ENCODE results near the gene OCSTAMP.

The OCSTAMP gene, protein sequence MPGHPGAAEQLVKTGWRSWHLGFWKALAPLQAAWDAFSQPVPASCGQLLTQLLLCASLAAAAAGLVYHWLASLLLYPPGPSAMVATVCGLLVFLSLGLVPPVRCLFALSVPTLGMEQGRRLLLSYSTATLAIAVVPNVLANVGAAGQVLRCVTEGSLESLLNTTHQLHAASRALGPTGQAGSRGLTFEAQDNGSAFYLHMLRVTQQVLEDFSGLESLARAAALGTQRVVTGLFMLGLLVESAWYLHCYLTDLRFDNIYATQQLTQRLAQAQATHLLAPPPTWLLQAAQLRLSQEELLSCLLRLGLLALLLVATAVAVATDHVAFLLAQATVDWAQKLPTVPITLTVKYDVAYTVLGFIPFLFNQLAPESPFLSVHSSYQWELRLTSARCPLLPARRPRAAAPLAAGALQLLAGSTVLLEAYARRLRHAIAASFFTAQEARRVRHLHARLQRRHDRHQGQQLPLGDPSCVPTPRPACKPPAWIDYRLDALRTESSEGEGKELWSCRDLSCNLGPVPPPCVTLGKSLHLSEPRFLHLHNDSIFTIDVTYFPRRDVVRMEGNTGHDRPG

DNA sequence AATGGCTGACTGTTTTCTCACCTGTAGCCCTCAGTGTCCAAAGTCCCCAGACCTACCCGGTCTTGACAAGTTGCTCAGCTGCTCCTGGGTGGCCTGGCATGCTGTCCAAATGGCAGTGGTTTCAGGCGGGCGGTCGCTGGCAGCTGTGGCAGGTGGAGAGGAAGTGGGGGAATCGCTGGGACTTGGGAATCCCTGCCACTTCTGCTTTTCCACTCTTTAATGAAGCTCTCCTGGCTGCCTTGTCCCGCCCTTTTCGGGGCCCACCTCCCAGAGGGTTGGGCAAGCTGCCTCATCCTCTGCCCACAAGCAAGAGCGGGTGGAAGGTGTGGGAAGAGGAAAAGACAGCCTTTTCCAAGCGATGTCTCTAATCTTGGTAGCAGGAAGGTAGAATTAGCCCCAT, at the start of gene OCSTAMP:
Gene OCSTAMP (minus strand): TSS at position 194 of the 400 bp plus-strand sequence. CDS start 94 bp downstream, at position 100.
- Histone ChIP-seq H3K9me3 (ENCODE audit: control insufficient read depth in 2 of 2, low read length in 2 of 2) (no peaks in the 10 kb centered on the region), H3K27me3 (ENCODE audit: control insufficient read depth in 1 of 2, insufficient read depth in 2 of 2, low read length in 2 of 2) (peaks cover 5 to 9% of the 10 kb centered on the region in 2 donors), H3K4me3 (ENCODE audit: low read length in 2 of 2) (no peak within 1 kb of the TSS), H3K36me3 (ENCODE audit: control insufficient read depth in 2 of 2, insufficient read depth in 2 of 2, low read length in 2 of 2) (no peaks in the 10 kb centered on the region), H3K27ac (ENCODE audit: low read length) (no peak within 1 kb of the TSS), H3K9ac (ENCODE audit: low read length in 2 of 2) (no peak within 1 kb of the TSS), H3K4me1 (ENCODE audit: control insufficient read depth, insufficient read depth, low read length) (peaks cover 3% of the 10 kb centered on the region)

DNA sequence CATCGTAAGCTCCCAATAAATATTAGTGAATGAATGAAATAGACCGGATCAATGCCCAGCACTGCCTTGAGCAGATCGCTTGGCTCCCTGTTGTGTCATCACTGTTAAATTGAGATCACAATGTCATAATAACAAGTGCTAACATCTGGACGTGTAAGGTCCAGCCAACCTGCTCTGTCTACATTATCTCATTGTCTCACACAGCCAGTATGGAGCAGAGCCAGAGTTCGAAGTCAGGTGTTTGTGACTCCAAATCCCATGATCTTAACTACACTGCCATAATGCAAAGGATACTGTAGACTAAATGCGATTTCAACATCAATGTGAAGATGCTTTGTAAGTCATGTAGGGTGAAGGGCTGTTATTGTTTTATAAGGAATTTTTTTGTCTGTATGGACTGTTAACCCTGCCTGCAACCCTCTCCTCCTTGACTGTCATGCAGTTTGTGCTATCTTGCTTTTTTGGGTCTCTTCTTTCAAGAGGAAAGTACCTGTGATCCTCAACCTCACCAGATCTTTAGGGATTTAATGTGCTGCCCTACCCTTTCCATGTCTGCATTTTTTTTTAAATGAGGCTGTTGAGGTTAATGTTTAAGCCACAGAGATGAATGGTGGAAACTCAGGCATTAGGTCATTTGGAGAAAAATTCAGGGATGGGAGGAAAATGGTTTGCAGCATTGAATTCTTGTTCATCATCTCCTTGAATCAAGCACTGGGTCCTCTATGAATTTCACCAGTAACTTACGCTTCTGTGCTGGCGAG, 49.0 kb upstream of the OCSTAMP start:
- Histone ChIP-seq H3K27ac (ENCODE audit: low read length) (no peak overlapping the region), H3K9me3 (ENCODE audit: control insufficient read depth in 2 of 2, low read length in 2 of 2) (no peaks in the 10 kb centered on the region)

DNA sequence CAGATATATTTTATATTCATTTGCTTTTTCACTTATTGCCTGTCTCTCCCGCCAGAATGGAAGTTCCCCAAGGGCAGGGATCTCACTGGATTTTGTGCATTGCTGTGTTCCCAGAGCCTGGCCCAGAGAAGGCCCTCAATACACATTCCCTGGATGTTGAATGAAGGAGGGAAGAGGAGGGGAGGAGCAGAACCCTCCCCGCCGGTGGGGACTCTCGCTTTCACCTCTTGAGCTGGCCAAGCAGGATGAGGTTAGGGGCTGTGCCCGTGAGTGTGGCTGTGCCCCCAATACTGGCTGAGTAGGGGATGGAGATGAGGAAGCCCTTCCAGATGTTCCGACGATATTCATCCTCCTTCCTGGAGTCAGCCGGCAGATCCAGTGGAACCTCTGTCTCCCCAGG, 45.5 kb upstream of the OCSTAMP start:
- Histone ChIP-seq H3K27ac (ENCODE audit: low read length) (no peak overlapping the region), H3K9me3 (ENCODE audit: control insufficient read depth in 2 of 2, low read length in 2 of 2) (no peaks in the 10 kb centered on the region), H3K36me3 (ENCODE audit: control insufficient read depth in 2 of 2, insufficient read depth in 2 of 2, low read length in 2 of 2) (no peaks in the 10 kb centered on the region), H3K9ac (ENCODE audit: low read length in 2 of 2) (no peak overlapping the region), H3K4me1 (ENCODE audit: control insufficient read depth, insufficient read depth, low read length) (no peaks in the 10 kb centered on the region), H3K27me3 (ENCODE audit: control insufficient read depth in 1 of 2, insufficient read depth in 2 of 2, low read length in 2 of 2) (no peaks in the 10 kb centered on the region), H3K4me3 (ENCODE audit: low read length in 2 of 2) (no peak overlapping the region)

More for the DNA sequence above, 49.0 kb upstream of the OCSTAMP start:
- Histone ChIP-seq H3K4me1 (ENCODE audit: control insufficient read depth, insufficient read depth, low read length) (no peaks in the 10 kb centered on the region), H3K27me3 (ENCODE audit: control insufficient read depth in 1 of 2, insufficient read depth in 2 of 2, low read length in 2 of 2) (no peaks in the 10 kb centered on the region), H3K36me3 (ENCODE audit: control insufficient read depth in 2 of 2, insufficient read depth in 2 of 2, low read length in 2 of 2) (no peaks in the 10 kb centered on the region), H3K9ac (ENCODE audit: low read length in 2 of 2) (no peak overlapping the region), H3K4me3 (ENCODE audit: low read length in 2 of 2) (no peak overlapping the region)

DNA sequence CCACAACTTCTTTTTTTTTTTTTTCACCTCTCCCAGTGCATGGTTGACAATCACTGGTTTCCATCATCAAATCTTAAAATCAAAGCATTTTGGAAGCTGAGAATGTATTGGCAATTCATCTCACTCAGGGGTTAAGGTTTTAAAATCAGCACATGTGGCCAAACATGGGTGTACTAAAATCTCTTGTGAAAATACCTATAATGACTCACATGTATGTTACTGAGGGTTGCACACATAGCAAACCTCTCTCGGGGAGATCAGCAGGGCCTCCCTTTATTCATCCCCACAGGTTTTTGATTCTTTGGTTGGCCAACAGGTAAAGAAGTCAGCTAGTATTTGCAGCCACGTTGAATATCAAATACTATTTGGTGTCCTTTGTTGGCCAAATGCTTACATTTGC, 44.3 kb upstream of the OCSTAMP start:
- Histone ChIP-seq H3K9me3 (ENCODE audit: control insufficient read depth in 2 of 2, low read length in 2 of 2) (no peaks in the 10 kb centered on the region), H3K4me3 (ENCODE audit: low read length in 2 of 2) (no peak overlapping the region), H3K27me3 (ENCODE audit: control insufficient read depth in 1 of 2, insufficient read depth in 2 of 2, low read length in 2 of 2) (no peaks in the 10 kb centered on the region), H3K36me3 (ENCODE audit: control insufficient read depth in 2 of 2, insufficient read depth in 2 of 2, low read length in 2 of 2) (no peaks in the 10 kb centered on the region), H3K27ac (ENCODE audit: low read length) (no peak overlapping the region), H3K4me1 (ENCODE audit: control insufficient read depth, insufficient read depth, low read length) (no peaks in the 10 kb centered on the region), H3K9ac (ENCODE audit: low read length in 2 of 2) (no peak overlapping the region)

DNA sequence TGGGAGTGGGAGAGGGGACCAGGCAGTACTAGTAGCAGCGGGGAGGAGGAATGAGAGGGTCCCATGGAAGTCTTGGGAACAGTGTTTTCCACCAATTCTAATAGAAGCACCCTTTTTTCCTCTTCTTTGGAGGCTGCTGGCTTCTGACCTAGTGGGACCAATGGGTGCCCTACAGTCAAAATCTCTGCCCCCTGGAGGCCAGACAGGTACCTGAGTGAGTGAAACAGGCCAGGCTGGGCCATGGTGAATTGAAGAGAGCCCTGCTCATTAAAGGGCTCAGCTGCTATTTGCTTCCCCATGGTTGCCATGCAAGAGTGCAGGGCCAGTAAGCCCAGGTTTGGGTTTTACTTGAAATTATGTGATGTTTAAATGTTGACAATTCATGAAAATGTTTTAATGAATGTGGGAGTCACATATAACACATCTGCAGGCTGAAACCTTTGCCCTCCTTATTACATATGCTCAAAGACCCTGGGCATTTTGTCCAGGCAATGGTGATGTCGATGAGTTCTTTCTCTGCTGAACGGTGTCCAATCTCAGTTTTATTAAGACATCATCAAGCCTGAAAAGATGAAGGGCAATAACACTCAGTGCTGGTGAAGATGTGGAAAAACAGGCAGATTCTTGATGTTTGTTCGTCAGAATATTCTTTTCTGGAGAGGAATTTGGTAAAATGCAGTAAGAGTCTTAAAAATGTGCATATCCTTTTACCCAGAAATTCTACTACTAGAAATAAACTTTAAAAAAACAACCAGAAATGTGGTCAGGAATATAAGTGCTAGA, 42.3 kb upstream of the OCSTAMP start:
- Histone ChIP-seq H3K27me3 (ENCODE audit: control insufficient read depth in 1 of 2, insufficient read depth in 2 of 2, low read length in 2 of 2) (no peaks in the 10 kb centered on the region), H3K27ac (ENCODE audit: low read length) (no peak overlapping the region), H3K36me3 (ENCODE audit: control insufficient read depth in 2 of 2, insufficient read depth in 2 of 2, low read length in 2 of 2) (no peaks in the 10 kb centered on the region), H3K4me3 (ENCODE audit: low read length in 2 of 2) (no peak overlapping the region), H3K9ac (ENCODE audit: low read length in 2 of 2) (no peak overlapping the region), H3K4me1 (ENCODE audit: control insufficient read depth, insufficient read depth, low read length) (no peaks in the 10 kb centered on the region), H3K9me3 (ENCODE audit: control insufficient read depth in 2 of 2, low read length in 2 of 2) (no peaks in the 10 kb centered on the region)

DNA sequence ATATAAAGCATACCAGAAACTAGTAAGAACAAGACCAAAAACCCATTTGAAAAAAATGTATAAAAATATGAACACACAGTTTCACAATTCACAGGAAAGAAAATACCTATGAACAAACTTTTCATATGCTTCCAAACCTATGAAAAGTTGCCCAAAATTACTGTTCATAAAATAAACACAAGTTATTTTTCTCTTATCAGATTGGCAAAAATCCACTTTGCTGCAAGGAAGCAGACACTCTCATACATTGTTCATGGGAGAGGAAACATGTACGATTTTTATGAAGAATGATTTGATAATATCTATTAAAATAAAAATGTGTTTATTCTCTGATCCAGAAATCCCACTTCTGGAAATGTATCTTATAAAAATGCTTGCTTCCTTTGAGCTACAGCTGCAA, 40.0 kb upstream of the OCSTAMP start:
- Histone ChIP-seq H3K4me1 (ENCODE audit: control insufficient read depth, insufficient read depth, low read length) (no peaks in the 10 kb centered on the region), H3K4me3 (ENCODE audit: low read length in 2 of 2) (no peak overlapping the region), H3K9ac (ENCODE audit: low read length in 2 of 2) (no peak overlapping the region), H3K27ac (ENCODE audit: low read length) (no peak overlapping the region), H3K27me3 (ENCODE audit: control insufficient read depth in 1 of 2, insufficient read depth in 2 of 2, low read length in 2 of 2) (no peaks in the 10 kb centered on the region), H3K9me3 (ENCODE audit: control insufficient read depth in 2 of 2, low read length in 2 of 2) (no peaks in the 10 kb centered on the region), H3K36me3 (ENCODE audit: control insufficient read depth in 2 of 2, insufficient read depth in 2 of 2, low read length in 2 of 2) (no peaks in the 10 kb centered on the region)

DNA sequence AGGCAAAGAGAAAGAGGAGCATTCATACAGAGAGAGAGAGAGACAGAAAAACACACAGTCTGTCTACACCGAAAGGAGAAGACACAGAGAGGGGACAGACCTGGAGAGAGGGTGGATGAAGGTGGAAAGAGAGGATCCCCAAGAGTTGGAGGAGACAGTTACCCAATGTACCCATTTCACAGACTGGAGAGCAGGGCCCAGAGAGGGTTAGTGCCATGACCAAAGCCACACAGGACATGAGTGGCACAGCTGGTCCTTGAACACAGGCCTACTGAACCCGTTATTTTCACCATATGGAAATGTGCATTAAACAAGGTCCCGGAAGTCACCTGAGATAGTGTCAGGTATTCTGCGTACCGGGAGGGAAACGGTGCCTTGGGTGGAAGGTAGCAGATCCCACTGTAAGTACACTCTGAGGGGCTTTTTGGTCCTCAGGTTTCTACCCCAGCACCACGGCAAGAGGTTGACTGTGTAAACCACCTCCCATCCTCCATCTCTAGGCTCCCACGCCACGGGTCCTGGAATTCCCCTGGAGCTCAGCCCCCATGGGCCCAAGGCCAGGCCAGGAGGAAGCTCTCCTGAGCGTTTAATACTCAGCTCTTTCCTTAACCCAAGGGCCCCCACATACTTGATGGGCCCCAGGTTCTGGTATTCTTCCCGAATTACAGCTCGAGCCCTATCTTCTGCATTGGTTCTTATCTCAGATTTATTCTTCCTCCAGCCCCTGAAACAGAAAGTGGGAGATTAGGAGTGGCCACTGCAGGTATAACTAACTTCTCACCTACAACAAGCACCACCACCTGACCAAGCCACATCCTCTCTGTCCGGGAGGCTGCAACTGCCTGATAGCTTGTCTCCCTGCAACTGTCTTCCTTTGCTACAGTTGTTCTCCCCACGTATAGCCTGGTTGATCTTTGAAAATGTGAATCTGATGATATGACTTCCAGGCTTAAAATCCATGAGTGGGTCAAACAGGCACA, 38.4 kb upstream of the OCSTAMP start:
- no peaks in the 10 kb centered on the region for H3K9me3 ChIP-seq (ENCODE audit: control insufficient read depth in 2 of 2, low read length in 2 of 2)
- H3K9ac ChIP-seq (ENCODE audit: low read length in 2 of 2): no peak overlapping the region
- no peak overlapping the region for H3K4me3 ChIP-seq (ENCODE audit: low read length in 2 of 2)
- H3K4me1 ChIP-seq (ENCODE audit: control insufficient read depth, insufficient read depth, low read length): no peaks in the 10 kb centered on the region
- no peaks in the 10 kb centered on the region for H3K36me3 ChIP-seq (ENCODE audit: control insufficient read depth in 2 of 2, insufficient read depth in 2 of 2, low read length in 2 of 2)
- no peaks in the 10 kb centered on the region for H3K27me3 ChIP-seq (ENCODE audit: control insufficient read depth in 1 of 2, insufficient read depth in 2 of 2, low read length in 2 of 2)
- no peak overlapping the region for H3K27ac ChIP-seq (ENCODE audit: low read length)

DNA sequence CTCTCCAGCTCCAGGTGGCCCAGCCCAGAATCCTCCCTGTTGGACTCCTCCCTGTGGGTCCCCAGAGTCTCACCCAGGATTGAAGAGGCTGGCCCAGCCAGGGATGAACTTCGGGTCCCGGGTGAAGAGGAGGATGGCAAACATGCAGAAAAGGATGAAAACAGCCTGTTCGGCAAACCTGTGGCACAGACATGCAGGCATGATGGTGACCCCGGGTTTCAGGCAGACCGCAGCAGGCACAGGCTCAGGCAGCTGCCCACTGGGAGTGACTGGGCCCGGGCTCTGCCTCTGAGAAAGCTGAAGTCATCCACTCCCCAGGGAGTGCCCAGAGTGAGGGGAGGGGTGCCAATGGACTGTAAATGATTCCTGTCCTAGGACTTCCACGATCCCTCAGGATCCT, 37.5 kb upstream of the OCSTAMP start:
- Histone ChIP-seq H3K27ac (ENCODE audit: low read length) (no peak overlapping the region), H3K9ac (ENCODE audit: low read length in 2 of 2) (no peak overlapping the region), H3K9me3 (ENCODE audit: control insufficient read depth in 2 of 2, low read length in 2 of 2) (no peaks in the 10 kb centered on the region), H3K4me1 (ENCODE audit: control insufficient read depth, insufficient read depth, low read length) (no peaks in the 10 kb centered on the region), H3K4me3 (ENCODE audit: low read length in 2 of 2) (no peak overlapping the region), H3K27me3 (ENCODE audit: control insufficient read depth in 1 of 2, insufficient read depth in 2 of 2, low read length in 2 of 2) (no peaks in the 10 kb centered on the region), H3K36me3 (ENCODE audit: control insufficient read depth in 2 of 2, insufficient read depth in 2 of 2, low read length in 2 of 2) (no peaks in the 10 kb centered on the region)

DNA sequence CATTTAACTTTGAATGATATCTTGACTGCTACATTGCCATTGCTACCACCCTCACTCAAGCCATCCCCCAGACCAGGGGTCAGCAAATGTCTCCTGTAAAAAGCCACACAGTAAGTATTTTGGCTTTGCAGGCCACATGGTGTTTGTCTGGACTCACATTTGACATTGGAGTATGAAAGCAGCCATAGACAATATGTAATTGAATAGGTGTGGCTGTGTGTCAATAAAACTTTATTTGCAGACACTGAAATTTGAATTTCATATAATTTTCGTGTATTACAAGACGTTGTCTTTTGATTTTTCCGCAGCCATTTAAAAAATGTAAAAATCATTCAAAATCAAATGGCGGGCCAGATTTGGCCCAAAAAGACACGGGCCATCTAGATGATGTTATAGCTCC, 36.3 kb upstream of the OCSTAMP start:
- no peaks in the 10 kb centered on the region for H3K36me3 ChIP-seq (ENCODE audit: control insufficient read depth in 2 of 2, insufficient read depth in 2 of 2, low read length in 2 of 2)
- H3K27ac ChIP-seq (ENCODE audit: low read length): no peak overlapping the region
- no peak overlapping the region for H3K9ac ChIP-seq (ENCODE audit: low read length in 2 of 2)
- no peaks in the 10 kb centered on the region for H3K4me1 ChIP-seq (ENCODE audit: control insufficient read depth, insufficient read depth, low read length)
- no peaks in the 10 kb centered on the region for H3K27me3 ChIP-seq (ENCODE audit: control insufficient read depth in 1 of 2, insufficient read depth in 2 of 2, low read length in 2 of 2)
- H3K9me3 ChIP-seq (ENCODE audit: control insufficient read depth in 2 of 2, low read length in 2 of 2): no peaks in the 10 kb centered on the region
- no peak overlapping the region for H3K4me3 ChIP-seq (ENCODE audit: low read length in 2 of 2)
